DOHH2 (cell line): ENCODE data around the gene ILK.

Experiments used
- H3F3A ChIP-seq: fragments of 200-600 bp; sonication (generic), shearing (Covaris generic); 2 replicates; pipeline ENCODE4 v1.6.0; 2016; ENCODE audit warnings: antibody characterized with exemption, mild to moderate bottlenecking; ENCODE audit not compliant: control insufficient read depth, insufficient read depth
- H3K27ac ChIP-seq: fragments of 200-600 bp; sonication (generic); 2 replicates; pipeline ENCODE4 v1.5.1; 2014; ENCODE audit warnings: low read depth, mild to moderate bottlenecking, low read length, moderate library complexity
- H3K27me3 ChIP-seq: fragments of 200-600 bp; sonication (generic); 2 replicates; pipeline ENCODE4 v1.6.1; 2014; ENCODE audit warnings: mild to moderate bottlenecking, low read length, mixed read lengths; ENCODE audit not compliant: control insufficient read depth
- H3K36me3 ChIP-seq: fragments of 200-600 bp; sonication (generic); 2 replicates; pipeline ENCODE4 v1.6.1; 2014; ENCODE audit warnings: mild to moderate bottlenecking, low read length, moderate library complexity, mixed read lengths; ENCODE audit not compliant: control insufficient read depth
- H3K4me1 ChIP-seq: fragments of 200-600 bp; sonication (generic); 2 replicates; pipeline ENCODE4 v1.6.1; 2014; ENCODE audit warnings: mild to moderate bottlenecking, low read length, mixed read lengths; ENCODE audit not compliant: control insufficient read depth
- H3K4me2 ChIP-seq: fragments of 200-600 bp; sonication (generic); 2 replicates; pipeline ENCODE4 v1.6.0; 2014; ENCODE audit warnings: mild to moderate bottlenecking, low read length, moderate library complexity
- H3K4me3 ChIP-seq: fragments of 200-600 bp; sonication (generic); 2 replicates; pipeline ENCODE4 v1.5.1; 2014; ENCODE audit warnings: mild to moderate bottlenecking, low read length, mixed read lengths
- H3K79me2 ChIP-seq: fragments of 200-600 bp; sonication (generic); 2 replicates; pipeline ENCODE4 v1.6.1; 2014; ENCODE audit warnings: mild to moderate bottlenecking, low read length, mixed read lengths; ENCODE audit not compliant: control insufficient read depth
- H3K9me2 ChIP-seq: fragments of 200-600 bp; sonication (generic); replicated peaks from 2 replicates; pipeline ENCODE4 v1.6.1; 2014; ENCODE audit warnings: mild to moderate bottlenecking, low read length, mixed read lengths; ENCODE audit not compliant: control insufficient read depth
- H3K9me3 ChIP-seq: fragments of 200-600 bp; sonication (generic); 2 replicates; pipeline ENCODE4 v1.6.1; 2014; ENCODE audit warnings: antibody characterized with exemption, low read length, mixed read lengths; ENCODE audit not compliant: control insufficient read depth, insufficient read depth
- H4K20me1 ChIP-seq: fragments of 200-600 bp; sonication (generic); 2 replicates; pipeline ENCODE4 v1.6.0; 2014; ENCODE audit warnings: low read depth, mild to moderate bottlenecking, antibody characterized with exemption, low read length, moderate library complexity; ENCODE audit not compliant: control insufficient read depth, insufficient read depth
- EZH2phosphoT487 ChIP-seq: fragments of 200-600 bp; sonication (generic); IDR thresholded peaks from 2 replicates; pipeline ENCODE4 v1.6.1; 2017; ENCODE audit warnings: borderline replicate concordance, mild to moderate bottlenecking, antibody characterized with exemption, low read length, moderate library complexity, mixed read lengths
- TF ChIP-seq, protein P1 (sequence below): fragments of 200-600 bp; sonication (generic); IDR thresholded peaks from one replicate; pipeline ENCODE4 v1.5.1; 2014; ENCODE audit warnings: antibody characterized with exemption, mild to moderate bottlenecking, low read depth, low read length; ENCODE audit not compliant: poor library complexity, severe bottlenecking

The ILK gene

DNA sequence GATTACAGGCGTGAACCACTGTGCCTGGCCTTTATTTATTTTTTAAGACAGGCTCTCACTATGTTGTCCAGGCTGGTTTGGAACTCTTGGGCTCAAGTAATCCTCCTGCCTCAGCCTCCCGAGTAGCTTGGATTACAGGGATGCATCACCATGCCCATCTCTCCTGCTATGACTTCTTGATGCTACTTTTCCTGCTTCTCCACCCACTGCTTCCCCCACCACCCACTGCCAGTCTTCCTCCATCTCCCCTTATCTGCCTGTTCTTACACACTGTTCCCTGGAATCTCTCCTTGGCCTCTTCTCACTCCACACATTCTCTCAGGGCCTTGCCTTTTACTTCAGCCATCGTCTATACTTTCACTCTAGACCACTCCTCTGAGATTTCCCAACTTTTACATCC, 32.9 kb downstream of the ILK start:
- Histone ChIP-seq H3K36me3 (no peaks in the 10 kb centered on the region), H3K4me1 (no peaks in the 10 kb centered on the region), H3F3A (no peaks in the 10 kb centered on the region), H3K9me3 (no peaks in the 10 kb centered on the region), H3K4me2 (no peak overlapping the region), H3K27me3 (no peaks in the 10 kb centered on the region), H3K9me2 (no peaks in the 10 kb centered on the region), H3K4me3 (no peak overlapping the region), H3K27ac (no peak overlapping the region), H4K20me1 (no peaks in the 10 kb centered on the region), H3K79me2 (no peaks in the 10 kb centered on the region)
- TF ChIP-seq EZH2phosphoT487 = no peak
- TF ChIP-seq, protein P1, sequence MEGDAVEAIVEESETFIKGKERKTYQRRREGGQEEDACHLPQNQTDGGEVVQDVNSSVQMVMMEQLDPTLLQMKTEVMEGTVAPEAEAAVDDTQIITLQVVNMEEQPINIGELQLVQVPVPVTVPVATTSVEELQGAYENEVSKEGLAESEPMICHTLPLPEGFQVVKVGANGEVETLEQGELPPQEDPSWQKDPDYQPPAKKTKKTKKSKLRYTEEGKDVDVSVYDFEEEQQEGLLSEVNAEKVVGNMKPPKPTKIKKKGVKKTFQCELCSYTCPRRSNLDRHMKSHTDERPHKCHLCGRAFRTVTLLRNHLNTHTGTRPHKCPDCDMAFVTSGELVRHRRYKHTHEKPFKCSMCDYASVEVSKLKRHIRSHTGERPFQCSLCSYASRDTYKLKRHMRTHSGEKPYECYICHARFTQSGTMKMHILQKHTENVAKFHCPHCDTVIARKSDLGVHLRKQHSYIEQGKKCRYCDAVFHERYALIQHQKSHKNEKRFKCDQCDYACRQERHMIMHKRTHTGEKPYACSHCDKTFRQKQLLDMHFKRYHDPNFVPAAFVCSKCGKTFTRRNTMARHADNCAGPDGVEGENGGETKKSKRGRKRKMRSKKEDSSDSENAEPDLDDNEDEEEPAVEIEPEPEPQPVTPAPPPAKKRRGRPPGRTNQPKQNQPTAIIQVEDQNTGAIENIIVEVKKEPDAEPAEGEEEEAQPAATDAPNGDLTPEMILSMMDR = no peak

DNA sequence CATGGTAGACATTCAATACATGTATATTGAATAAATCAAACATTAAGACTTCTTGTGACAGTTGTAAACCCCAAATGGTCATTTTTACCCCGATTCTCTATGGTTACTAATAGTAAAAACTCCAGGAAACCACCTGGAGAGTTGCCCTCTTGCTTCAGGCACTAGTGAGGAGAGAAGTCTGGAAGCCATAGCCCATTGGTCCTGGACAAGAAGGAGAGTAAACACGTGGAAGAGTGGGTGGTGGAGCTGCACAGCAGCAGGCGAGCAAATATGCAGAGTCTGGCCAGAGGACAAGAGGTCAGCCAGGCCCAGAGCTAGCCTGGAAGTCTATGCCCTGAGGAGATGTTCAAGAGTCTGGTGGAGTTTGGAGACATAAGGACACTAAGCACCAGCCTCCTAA, 34.3 kb downstream of the ILK start:
- Histone ChIP-seq H3K79me2 (no peaks in the 10 kb centered on the region), H3K27ac (no peak overlapping the region), H3K9me2 (no peaks in the 10 kb centered on the region), H4K20me1 (no peaks in the 10 kb centered on the region), H3K4me1 (no peaks in the 10 kb centered on the region), H3K27me3 (no peaks in the 10 kb centered on the region), H3K4me3 (no peak overlapping the region), H3K36me3 (no peaks in the 10 kb centered on the region), H3K9me3 (no peaks in the 10 kb centered on the region), H3F3A (no peaks in the 10 kb centered on the region), H3K4me2 (no peak overlapping the region)
- TF ChIP-seq, protein P1 = no peak
- TF ChIP-seq EZH2phosphoT487 = no peak

DNA sequence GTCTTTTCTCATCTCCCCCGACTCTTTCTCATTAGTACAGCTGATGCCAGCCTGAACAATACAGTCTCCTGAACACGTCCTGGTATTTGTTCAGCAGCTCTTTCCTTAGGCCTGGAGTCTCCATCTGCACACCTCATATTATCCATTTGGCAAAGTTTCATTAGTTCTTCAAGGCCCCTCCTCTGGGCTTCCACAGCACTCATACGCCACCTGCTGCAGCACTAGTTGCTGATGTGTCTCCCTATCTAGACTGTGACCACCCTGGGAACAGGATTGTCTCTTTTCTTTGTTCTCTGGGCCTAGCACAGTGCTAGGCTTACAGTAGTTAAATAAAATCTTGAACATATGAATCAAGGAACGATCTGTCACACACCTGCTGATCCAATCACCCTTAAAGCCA, 34.9 kb downstream of the ILK start:
- Histone ChIP-seq H3K9me2 (no peaks in the 10 kb centered on the region), H3K4me3 (no peak overlapping the region), H3K4me2 (no peak overlapping the region), H3K79me2 (no peaks in the 10 kb centered on the region), H3F3A (no peaks in the 10 kb centered on the region), H3K9me3 (no peaks in the 10 kb centered on the region), H4K20me1 (no peaks in the 10 kb centered on the region), H3K27ac (no peak overlapping the region), H3K4me1 (no peaks in the 10 kb centered on the region), H3K36me3 (no peaks in the 10 kb centered on the region), H3K27me3 (no peaks in the 10 kb centered on the region)
- no peak for TF ChIP-seq EZH2phosphoT487
- TF ChIP-seq, protein P1 = no peak
